ENCODE data around the gene CNTFR.

The CNTFR gene

DNA sequence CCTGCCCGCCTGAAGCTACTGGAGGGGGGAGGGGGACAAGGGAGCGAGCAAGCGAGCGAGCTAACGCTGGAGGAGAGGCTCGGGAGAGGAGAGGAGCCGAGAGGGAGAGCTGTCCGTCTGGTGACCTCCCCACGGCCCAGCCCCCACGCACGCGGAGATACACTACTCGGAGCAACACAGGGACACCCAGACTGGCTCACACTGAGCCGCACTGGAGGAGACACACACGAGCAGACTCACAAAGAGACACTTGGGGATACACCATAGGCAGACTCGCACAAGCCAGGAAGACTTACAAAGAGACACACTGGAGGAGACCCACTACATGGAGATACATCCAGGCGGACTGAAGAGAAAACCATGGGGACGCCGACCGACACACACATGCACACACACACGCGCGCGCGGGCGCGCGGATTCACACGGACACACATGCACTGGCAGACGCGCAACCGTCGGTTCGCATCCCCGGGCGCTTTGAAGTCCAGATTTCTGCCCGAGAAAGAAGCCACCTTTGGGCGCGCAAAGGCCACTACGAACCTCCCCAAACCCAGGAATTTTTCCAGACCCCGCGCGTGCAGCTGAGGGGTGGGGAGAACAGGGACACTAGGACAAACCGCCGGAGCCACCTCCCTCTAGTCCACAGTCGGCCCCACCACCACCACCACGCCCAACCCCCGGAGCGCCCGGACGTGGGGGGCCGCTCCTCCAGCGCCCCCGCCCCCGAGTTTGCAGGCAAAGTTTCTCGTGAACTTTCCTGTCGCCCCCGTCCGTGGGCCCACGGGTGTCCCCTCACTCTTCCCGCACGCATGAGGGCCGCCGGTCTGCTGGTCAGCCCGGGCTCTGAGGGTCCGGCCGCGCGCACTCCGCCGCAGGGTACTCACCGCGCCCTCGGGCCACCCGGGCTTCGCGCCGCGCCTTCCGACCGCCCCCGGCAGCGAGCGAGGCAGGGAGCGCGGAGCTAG lies 571 bp downstream of the CNTFR start:
- no peak for DNase-seq

DNA sequence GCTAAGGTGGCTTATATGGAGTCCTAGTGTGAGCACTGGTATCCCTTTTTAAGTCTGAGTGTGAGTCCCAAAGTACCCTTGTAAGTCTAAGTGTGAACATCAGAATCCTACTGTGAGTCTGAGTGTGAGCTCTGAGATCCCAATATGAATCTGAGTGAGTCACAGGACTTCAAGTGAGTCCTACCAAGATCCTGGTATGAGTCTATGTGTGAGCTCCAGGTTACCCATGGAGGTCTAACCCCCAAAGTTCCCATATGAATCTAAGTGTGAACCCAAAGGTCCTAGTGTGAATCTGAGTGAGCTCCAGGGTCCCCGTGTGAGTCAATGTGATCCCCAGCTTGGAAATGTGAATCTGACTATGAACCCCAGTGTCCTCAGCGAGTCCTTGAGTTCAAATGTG lies 2.3 kb downstream of the CNTFR start:
- no peak for DNase-seq

DNA sequence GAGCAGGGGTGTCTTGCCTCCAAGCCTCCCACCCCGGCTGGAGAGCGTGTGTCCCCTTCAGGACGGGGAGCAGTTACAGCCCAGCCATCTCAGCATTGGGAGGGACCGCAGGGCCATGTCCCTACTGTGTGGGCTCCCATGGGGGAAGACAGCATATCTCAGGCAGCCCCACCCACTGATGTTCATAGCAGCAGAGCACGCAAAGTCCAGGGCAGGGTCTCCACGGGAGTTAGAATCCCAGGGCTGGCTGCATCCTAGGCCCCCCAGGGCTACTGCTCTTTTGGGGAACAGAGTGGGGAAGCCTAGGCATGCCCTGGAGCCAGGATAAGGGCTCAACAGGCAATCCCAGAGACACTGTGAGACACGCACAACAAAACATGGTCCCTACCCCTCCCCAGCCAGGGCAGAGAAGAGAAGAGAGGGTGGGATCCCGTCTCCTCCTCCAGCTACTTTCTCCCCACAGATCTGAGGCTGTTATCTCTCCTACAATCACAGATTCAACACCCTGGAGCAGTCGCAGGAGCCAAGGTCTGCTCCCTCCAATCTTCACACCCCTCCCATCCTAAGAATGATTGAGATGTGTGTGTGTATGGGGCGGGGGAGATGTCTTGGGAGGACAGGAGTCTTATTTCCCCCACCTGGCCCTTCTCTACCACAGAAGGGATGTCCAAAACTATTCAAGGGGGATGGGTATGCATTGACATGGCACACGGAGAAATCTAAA lies 3.4 kb downstream of the CNTFR start:
- DNase-seq = no peak

DNA sequence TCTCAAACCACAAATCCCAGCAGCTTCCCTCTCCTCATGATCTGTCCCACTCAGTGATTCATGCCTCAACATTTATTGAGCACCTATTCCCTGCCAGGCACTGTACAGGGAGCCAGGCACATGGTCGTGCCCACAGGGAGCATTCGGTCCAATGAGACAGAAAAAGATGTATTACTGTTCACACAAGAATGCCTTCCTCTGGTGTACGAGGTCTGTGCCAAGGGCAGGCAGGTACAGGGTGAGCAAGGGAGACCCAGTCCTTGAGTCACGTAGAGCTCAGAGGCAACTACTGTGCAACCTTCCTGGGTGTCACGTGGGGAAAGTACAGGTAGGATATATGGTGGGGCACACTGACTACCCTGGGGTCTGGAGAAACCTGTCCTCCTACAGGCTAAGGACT lies 4.6 kb downstream of the CNTFR start:
- DNase-seq = no peak

DNA sequence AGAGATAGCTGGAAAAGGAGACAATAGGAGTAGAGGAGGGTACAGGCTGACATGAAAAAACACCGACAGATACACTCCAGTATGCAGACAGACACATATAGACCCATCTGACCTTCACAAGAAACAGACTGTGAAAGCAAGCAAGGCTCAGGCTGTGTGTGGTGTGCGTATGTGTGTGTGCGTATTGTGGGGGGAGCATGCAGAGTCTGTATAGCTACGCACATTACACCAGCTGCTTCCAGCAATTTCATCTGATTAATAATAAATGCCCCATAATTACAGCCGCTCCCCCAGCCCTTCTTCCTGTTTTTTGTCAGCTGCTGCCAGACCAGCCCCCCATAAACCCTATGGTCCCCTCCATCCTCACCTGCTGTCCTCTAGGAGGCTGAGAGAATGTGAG lies 6.7 kb downstream of the CNTFR start:
- no peak for DNase-seq

DNA sequence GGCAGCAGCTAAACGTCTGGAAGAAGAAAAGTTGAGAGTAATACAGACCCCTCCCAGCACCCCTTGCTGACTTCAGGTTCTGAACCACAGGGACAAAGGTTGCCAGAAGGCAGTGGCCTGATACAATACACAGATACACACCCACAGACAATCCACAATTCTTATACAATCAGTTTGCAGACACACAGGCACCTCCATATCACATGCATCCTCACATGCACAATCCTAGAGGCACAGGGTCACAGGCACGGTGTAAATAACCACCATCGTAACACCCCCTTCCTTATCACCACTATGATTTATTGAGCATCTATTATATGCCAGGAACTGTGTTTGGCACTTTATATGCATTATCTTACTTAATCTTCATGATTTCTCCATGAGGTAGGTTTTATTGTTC lies 8.2 kb downstream of the CNTFR start:
- DNase-seq = no peak

DNA sequence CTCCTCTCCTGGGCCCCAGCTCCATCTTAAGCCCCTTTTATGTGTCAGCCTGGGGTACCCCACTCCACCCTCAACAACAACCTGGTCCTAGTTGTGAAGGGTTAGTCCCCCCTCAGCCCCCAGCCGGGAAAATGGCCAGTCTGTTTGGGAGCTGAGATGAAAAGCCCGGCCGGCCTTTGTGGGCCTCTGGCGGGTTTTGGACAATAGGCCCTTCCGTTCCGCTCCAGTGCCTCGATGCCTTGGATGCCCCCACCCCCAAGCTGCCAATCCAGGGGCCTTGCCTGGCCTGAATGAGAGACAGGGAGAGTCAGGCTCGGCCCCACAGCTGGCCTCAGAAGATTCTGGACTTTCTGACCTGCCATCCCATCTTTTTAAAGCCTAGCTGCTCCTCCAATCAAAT lies 9.2 kb downstream of the CNTFR start:
- DNase-seq = no peak

DNA sequence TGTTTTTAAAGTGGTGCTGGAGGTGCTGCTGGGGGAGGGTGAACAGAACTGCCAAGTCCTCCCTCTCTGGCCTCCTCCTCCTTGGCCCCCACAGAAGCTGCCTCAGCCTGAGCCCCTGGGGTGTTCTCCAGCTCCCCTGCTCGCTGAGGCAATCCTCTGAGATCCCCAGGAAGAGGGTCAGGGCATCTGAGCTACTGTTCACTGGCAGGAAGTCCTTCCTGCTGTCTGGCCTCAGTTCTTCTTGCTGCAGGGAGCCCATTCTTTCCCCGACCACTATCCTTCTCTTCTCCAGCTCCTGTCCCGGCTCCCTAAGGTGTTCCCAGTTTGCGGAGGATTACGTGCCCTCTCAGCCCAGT lies 9.7 kb downstream of the CNTFR start:
- no peak for DNase-seq

DNA sequence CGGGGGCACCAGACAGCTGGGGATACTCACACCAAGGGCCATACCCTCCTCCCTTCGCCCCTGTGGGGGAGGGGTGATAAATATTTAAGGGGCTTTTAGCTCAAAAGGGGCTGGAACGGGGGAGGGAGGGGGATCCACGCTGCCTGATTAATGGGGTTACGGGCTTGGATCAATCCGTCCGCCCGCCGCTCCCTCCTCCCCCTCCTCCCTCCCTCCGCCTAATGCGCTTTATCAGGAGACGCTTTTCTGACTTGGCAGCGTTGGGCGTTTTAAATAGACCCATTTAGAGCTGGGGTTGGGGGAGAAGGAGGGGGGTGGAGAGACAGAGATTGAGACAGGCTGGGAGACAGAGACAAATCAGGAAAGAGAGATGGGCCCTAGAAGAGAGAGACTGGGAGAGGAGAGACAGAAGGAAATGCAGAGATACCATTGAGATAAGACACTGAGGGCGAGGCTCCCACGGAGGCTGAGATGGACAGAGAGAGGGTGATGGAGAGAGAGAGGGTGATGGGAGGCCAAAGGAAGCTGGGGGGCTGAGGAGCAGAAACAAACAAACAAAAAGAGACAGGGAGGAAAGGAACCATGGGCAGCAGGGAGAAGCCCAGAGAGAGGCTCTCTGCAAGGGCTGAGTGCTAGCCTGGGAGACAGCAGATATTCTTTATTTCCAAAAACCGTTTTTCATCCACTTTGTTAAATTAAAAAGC lies 10.3 kb downstream of the CNTFR start:
- DNase-seq = no peak

DNA sequence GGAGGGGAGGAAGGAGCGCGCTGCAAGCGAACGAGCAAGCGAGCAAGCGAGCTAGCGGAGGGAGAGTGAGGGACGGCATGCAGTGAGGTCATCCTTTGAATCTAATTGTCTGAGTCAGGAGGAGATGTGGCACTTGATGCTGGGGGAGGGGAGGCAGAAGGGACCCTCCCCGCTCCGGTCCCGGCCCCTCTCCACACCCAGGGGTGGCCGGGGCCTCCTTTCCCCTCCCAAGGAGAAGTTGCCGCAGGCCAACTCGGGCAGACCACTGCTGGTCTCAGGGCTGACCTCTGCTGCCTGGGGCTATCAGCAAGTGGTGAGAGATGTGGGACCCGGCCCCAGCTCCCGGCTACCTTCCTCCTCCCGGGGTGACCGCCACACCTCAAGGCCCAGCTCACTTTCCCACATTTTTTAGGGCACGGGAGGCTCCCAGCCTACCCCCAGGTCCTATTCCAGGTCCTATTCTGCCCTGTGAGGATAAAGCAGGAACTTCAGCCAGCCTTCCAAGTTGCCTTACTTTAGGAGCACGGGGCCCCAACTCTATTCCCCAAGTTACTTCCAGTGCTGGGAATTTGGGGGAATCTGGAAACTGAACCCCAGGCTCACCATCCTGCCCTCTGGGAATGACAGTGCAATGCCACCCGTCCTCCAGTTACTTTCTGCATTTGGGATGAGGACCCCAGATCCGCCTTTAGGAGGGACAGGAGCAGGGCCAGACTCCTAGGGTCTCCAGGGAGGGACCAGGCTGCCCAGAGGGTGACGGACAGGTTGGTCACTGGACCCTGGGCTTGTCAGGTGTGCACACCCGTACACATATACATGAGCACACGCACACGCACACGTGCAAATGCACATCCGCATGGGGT lies 11.1 kb downstream of the CNTFR start:
- no peak for DNase-seq

DNA sequence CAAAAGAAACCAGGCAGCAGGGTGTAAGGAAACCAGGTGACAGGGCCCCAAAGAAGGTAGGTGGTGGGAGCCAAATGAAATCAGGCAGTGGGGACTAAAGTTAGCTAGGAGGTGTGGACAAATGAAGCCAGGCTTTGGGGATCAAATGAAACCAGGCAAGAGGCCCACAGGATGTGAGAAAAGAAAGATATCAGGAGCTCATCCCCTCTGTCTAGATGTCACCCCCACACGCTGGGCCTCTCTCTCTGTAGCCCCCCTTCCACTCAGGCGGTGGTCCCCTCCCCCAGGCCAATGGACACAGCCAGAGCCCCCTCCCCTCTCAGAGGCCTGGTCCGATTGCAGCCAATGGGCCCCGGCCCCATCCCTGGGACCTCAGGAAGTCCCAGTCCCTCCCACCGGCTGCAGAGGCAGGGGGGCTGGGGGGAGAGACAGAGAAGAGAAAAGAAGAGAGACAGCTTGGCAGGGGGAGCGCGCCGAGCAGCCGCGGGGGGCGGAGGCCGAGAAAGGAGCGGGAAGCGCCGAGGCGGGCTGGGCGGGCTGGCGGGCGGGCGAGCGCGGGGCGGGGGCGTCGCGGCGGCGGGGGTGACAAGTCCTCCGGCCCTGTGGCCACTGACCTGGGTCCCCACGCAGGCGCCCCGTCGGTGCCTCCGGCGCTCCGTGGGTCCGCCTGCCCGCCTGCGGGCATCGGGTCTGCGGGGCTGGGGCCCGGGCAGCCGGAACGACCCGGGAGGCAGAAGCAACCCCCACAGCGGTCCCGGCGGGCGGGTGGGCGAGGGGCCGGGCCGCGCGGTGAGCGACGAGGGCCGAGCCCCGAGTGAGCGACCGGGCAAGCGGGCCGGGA lies 11.9 kb downstream of the CNTFR start:
- no peak for DNase-seq

DNA sequence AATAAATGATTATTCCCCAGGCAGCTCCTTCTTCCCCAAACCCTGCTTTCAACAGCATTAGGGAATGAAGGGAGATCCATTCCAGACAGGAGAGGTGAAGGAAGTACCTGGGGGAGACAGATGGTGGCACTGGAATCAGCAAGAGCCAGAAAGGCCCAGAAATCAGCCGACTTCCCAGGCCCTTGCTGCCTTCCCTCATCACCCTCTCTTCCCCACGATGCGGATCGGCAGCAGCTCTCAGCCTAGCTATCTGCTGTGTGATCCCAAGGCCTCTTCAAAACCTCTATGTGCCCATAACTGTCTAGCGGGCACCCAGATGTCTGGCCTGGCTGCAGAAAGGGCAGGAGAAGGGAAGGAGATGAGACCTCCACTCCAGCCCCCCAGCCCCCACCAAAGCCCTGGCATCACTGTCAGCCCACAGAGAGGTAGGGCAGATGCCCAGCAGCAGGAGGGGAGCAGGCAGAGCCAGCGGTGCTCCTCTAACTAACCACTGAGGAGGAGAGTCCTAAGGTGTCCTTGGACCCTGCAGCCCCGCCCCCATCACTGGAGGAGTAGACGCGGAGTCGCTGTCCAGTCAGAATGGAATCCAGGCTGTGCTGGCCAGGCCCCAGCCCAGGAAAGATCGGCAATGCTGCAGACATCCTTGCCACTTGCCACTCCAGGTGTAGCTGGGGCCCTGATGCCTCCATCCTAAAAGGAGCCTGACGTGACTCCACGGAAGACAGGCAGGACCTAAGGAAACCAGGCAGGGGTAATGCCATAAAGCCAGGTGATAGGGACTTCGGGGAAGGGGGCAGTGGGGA lies 12.7 kb downstream of the CNTFR start:
- DNase-seq = no peak

DNA sequence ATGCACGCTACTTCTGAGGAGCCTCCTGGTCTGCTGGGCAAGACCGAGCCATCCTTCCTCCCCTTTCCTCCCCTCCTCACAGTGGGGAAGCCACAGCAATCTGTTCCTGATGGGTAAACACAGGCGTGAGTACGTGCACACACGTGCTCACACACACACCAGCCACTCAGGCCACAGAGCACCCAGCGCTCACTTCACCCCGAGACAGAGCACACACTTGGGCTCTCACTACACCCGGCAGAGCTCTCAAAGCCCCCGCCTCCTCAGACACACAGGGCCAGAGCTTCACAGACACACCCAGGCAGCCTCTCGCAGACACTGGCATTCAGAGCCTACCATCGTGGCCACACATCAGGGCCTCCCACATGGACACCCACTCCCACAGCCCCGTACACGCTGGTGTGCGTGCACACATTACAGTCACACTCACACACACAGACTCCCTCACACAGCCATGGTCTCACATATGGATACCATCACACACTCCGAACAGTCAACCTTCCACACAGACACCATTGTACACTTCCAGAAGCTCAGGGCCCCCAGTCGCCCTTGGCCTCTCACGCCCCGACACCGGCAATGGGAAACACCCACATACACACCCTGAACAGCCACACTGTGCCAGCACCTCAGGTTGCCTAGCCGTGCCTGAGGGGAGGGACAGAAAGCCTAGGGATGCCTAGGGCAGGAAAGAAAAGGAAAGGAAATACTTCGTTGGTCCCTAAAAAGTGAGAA lies 13.5 kb downstream of the CNTFR start:
- DNase-seq = no peak

DNA sequence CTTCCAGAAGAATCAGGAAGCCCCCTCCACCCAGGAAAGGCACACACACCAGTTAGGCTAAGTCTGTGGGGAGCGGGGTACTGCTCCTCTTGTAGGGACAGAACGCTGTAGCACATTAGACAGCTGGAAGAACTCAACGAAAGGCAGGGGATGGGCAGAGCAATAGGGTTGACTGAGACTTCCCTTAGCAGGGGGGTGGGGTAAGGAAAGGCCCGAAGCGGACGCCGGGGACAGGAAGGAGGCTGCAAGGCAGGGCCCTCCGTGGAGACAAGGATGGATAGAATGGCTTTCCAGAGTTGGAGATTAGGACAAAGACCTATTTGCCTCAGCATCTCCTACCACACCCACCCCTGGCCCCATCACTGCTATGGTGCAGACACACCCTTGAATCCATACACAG lies 14.3 kb downstream of the CNTFR start:
- no peak for DNase-seq

DNA sequence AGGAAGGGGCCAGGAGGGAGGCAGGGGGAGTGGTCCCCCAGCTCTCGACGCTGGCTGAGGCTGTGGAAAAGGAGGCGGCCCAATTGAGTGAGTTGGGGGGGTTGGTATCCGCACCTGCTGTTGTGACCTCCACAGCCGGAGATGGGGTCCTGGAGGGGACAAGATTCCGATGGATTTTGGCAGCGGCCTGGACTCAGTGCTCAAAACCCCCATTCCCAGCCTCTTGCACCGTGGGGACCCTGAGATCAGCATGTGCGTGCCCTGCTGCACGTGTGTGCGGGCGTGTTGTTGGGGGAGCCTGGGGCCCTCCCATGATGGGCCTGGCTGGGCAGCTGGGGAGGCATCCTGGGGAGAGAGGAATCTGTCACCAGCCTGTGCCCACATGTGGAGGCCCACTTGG lies 15.0 kb downstream of the CNTFR start:
- no peak for DNase-seq

DNA sequence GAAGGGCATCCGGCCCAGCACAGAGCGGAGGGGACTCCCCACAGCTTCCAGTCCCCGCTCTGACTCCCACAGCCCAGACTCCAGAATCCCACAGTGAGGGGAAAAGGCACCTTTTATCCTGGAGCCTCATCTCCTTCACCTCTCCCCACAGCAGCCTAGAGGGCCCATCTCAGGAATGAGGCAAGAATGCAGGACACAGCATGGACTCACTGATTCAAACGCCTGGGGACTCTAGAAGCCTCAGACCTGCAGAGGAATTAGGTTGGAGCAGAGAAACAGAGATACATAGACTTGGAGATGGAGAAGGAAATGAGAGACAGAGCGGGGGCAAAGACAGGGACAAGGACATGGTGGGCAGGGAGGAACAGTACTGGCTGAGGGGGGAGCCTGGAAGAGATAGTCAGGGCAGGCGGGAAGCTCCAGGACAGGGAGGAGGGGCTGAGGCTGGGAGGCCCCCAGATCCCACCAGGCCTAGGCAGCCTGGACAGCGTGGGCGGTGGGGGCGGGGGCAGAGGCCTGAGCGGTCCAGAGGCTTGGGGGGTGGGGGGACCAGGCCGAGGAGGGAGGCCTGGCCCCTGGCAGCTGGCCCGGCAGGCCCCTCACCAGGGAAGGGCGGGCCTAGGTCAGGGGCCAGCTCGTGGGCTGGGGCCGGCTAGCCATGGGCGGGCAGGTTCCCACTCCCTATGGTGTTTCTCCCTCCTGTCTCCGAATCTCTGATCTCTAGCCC lies 15.8 kb downstream of the CNTFR start:
- DNase-seq = no peak

DNA sequence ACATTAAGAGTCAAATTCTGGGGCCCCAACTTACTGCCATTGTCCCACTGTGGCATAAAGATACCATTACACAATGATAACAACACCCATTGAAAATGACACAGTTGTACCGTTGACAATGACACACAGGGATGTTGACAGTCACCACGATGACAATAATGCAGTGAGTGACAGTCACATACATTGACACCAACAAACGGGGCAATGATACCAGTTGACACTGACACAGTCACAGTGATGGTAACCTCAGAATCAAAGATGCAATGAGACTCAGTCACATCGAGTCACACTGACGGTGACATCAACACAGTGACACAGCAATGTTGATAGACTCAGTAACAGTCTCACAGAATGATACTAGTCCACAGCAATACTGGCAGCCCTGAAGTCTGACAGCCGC lies 16.9 kb downstream of the CNTFR start:
- DNase-seq = no peak

DNA sequence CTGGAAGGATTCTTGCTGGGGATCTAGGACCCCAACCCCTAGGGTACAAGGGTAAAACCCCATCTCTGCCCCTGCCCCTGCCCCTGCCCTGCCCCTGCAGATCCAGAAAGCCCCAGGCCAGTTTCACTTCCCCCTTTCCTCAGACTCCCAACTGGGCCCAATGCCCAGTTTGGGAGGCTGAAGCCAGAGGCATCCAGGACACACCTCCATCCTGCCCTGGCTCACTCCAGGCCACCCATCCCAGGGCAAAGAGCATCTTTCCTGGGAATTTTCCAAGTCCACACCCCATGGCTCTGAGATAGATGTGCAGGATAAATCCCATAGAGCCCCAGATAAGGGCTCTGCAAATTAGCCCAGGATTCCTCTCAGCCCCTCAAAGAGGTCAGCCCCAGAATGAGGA lies 17.4 kb downstream of the CNTFR start:
- DNase-seq = no peak

DNA sequence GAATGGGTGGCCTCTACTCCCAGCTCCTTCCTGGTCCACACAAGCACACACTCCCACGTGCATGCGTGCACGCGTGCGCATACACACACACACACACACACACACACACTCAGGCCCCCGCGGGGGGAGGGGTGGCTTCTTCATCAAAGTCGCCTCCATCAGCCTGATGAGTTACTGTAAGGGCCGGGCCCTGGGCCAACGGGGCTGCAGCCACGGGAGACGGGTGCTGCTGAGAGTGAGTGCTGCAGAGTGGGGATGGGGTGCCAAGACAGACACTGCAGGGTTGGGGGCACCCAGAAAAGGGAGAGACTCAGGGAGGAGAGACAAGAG lies 18.1 kb downstream of the CNTFR start:
- no peak for DNase-seq
